T-helper 1 cell treated with Interleukin-12 subunit alpha and Interleukin-12 subunit beta and Interleukin-4 antibody, amounts not matched to agents 30 μg/mL and 1 μg/mL, for 36 hours (primary cell): ENCODE data around the gene D2HGDH.

Experiments
- H3K27ac Mint-ChIP-seq: one replicate; pipeline ENCODE4 v1.8.0; 2021; ENCODE audit warnings: mild to moderate bottlenecking, mixed read lengths
- H3K27me3 Mint-ChIP-seq: one replicate; pipeline ENCODE4 v1.8.0; 2021; ENCODE audit warnings: low read depth, mixed read lengths
- H3K36me3 Mint-ChIP-seq: one replicate; pipeline ENCODE4 v1.8.0; 2021; ENCODE audit warnings: low read depth, mixed read lengths
- H3K4me1 Mint-ChIP-seq: one replicate; pipeline ENCODE4 v1.8.0; 2021; ENCODE audit warnings: low read depth, mixed read lengths
- H3K4me3 Mint-ChIP-seq: one replicate; pipeline ENCODE4 v1.8.0; 2021; ENCODE audit warnings: mild to moderate bottlenecking, moderate library complexity, mixed read lengths
- H3K9me3 Mint-ChIP-seq: one replicate; pipeline ENCODE4 v1.8.0; 2021; ENCODE audit warnings: mixed read lengths

D2HGDH gene

GRCh38 chr2:241734467-241735208 is at the start of gene D2HGDH:
D2HGDH (plus strand) TSS chr2:241734630; CDS start chr2:241735225, 595 bp downstream.
- Mint-ChIP-seq H3K9me3 (no peaks in the 10 kb centered on the region), H3K36me3 (peaks cover 4% of the 10 kb centered on the region), H3K27me3 (no peaks in the 10 kb centered on the region), H3K27ac (no peak within 1 kb of the TSS), H3K4me1 (peaks cover 35% of the 10 kb centered on the region), H3K4me3 (peak within 1 kb of the TSS; percentile 61)

DNA sequence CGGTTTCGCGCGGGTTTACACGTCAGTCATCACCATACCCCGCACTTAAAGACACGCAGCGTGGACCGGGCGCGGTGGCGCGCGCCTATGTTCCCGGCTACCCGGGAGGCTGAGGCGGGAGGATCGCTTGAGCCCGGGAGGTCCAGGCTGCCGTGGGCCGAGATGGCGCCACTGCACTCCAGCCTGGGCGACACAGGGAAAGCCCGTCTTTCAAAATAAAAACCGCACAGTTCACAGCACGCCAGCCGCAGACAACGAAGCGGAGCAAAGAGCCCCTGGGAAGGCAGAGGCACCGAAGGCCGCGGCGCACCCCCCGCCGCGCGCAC is 48.1 kb upstream of the D2HGDH start:
- peak overlapping the region; percentile 75 for H3K27ac Mint-ChIP-seq
- no peaks in the 10 kb centered on the region for H3K9me3 Mint-ChIP-seq
- peaks cover 27% of the 10 kb centered on the region for H3K4me1 Mint-ChIP-seq
- H3K36me3 Mint-ChIP-seq, result peaks cover 17% of the 10 kb centered on the region
- H3K4me3 Mint-ChIP-seq, result peak overlapping the region; percentile 89
- no peaks in the 10 kb centered on the region for H3K27me3 Mint-ChIP-seq

- H3K4me1 Mint-ChIP-seq, result peaks cover 27% of the 10 kb centered on the region
Measured at GRCh38 chr2:241686650-241687425, 47.6 kb upstream of the D2HGDH start, which contains the start of gene DTYMK. DTYMK (minus strand) TSS chr2:241686815; CDS start chr2:241686783, 32 bp downstream.

DNA sequence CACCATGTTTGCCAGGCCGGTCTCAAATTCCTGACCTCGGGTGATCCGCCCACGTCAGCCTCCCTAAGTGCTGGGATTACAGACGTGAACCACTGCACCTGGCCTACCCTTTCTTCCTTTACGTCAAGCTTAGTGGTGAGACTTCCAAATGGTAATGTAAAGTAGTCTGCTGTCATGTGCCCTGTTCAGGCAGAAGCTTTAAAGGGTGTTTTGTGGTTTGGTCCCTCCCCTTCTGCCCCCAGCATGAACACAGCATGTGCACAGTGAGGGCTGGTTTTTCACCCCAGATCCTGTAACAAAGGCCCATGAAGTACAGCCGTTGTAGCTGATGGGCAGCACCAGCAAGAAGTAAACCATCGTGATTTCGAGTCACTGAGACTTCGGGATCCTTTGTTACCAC is 45.1 kb upstream of the D2HGDH start:
- no peak overlapping the region for H3K27ac Mint-ChIP-seq
- H3K4me1 Mint-ChIP-seq, result peaks cover 25% of the 10 kb centered on the region
- peaks cover 9% of the 10 kb centered on the region for H3K36me3 Mint-ChIP-seq
- H3K27me3 Mint-ChIP-seq, result no peaks in the 10 kb centered on the region
- no peaks in the 10 kb centered on the region for H3K9me3 Mint-ChIP-seq
- peak overlapping the region; percentile 44 for H3K4me3 Mint-ChIP-seq

More at GRCh38 chr2:241686650-241687425, 47.6 kb upstream of the D2HGDH start, which contains the start of gene DTYMK:
- H3K36me3 Mint-ChIP-seq, result peaks cover 12% of the 10 kb centered on the region
- H3K27me3 Mint-ChIP-seq, result no peaks in the 10 kb centered on the region
- peak within 1 kb of the TSS; percentile 89 for H3K4me3 Mint-ChIP-seq
- peak within 1 kb of the TSS; percentile 94 for H3K27ac Mint-ChIP-seq
- no peaks in the 10 kb centered on the region for H3K9me3 Mint-ChIP-seq

- no peak overlapping the region for H3K27ac Mint-ChIP-seq
- no peaks in the 10 kb centered on the region for H3K27me3 Mint-ChIP-seq
- H3K4me3 Mint-ChIP-seq, result no peak overlapping the region
- no peaks in the 10 kb centered on the region for H3K9me3 Mint-ChIP-seq
- peaks cover 21% of the 10 kb centered on the region for H3K4me1 Mint-ChIP-seq
- peaks cover 8% of the 10 kb centered on the region for H3K36me3 Mint-ChIP-seq
Measured at GRCh38 chr2:241690202-241690717, 44.2 kb upstream of the D2HGDH start.

DNA sequence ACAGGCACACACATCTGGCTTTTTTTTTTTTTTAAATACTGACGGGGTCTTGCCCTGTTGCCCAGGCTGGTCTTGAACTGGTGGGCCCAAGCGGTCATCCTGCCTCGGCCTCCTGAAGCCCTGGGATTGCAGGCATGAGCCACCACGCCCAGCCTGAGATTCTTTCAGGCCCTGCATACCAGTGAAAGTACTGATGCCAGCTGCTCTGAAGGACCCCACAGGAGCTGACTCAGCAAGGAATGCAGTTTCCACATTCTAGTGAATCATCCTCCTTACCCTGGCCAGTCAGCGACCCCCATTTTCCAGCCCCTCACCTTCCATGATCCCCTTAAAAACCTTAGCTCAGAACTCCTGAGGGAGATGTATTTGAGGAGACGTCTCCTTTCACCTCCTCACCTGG is 42.0 kb upstream of the D2HGDH start:
- H3K36me3 Mint-ChIP-seq, result peaks cover 7% of the 10 kb centered on the region
- no peak overlapping the region for H3K27ac Mint-ChIP-seq
- H3K9me3 Mint-ChIP-seq, result no peaks in the 10 kb centered on the region
- no peaks in the 10 kb centered on the region for H3K27me3 Mint-ChIP-seq
- H3K4me1 Mint-ChIP-seq, result peaks cover 12% of the 10 kb centered on the region
- no peak overlapping the region for H3K4me3 Mint-ChIP-seq

- H3K4me3 Mint-ChIP-seq, result no peak overlapping the region
- H3K27ac Mint-ChIP-seq, result no peak overlapping the region
- H3K9me3 Mint-ChIP-seq, result no peaks in the 10 kb centered on the region
- H3K36me3 Mint-ChIP-seq, result peaks cover 5% of the 10 kb centered on the region
- H3K4me1 Mint-ChIP-seq, result peaks cover 3% of the 10 kb centered on the region
- no peaks in the 10 kb centered on the region for H3K27me3 Mint-ChIP-seq
Measured at GRCh38 chr2:241695651-241696050, 38.8 kb upstream of the D2HGDH start.

DNA sequence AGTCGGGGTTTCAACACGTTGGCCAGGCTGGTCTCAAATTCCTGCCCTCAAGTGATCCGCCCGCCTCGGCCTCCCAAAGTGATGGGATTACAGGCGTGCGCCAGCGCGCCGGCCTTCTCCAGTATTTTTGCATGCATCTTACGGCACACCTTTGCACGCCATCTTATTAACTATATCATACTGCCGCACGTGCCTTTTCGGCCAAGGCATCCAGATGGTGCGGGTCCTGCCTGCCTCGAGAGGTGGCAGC is 33.4 kb upstream of the D2HGDH start:
- Mint-ChIP-seq H3K36me3 (peaks cover 11% of the 10 kb centered on the region), H3K27ac (peak overlapping the region; percentile 75), H3K4me1 (peaks cover 10% of the 10 kb centered on the region), H3K9me3 (peaks cover 2% of the 10 kb centered on the region), H3K4me3 (peak overlapping the region; percentile 80), H3K27me3 (no peaks in the 10 kb centered on the region)

DNA sequence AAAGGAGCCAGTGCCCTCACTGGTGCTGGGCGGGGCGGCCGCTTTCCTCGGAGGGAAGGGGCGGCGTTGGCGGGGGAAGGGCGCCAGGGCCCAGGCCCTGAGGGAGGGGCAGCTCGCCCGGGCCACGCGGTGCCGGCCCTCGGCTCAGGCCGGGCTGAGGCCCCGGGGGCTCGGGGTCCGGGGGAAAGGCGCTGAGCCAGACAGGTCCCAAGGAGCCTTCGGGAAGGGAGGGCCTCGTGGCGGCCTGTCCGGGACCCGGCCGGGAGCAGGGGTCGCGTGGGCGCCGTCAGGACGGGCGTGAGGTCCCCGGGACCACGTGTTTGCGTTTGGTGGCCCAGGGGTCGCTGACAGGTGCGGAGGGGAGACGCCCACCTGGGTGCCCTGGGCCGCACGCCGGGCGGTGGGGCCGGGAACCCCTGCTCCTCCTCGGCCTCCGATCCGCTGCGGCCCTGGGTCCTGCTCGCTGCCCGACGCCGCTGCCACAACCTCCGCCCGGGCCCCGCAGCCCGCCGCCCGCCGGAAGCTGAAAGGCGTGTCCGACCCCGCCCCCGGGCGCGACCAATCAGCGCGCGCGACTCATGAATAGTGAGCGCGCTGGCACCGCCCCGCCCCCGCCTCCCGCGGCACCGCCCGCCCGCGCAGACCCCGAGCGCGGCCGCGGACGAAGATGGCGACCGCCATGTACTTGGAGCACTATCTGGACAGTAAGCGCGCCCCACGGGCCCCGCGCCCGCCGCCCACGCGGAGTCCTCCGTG is 32.9 kb upstream of the D2HGDH start, which contains the start of gene ING5:
ING5 (plus strand) TSS at position 641 of the 756 bp plus-strand sequence; CDS start at position 668, 27 bp downstream.
- H3K4me1 Mint-ChIP-seq, result peaks cover 10% of the 10 kb centered on the region
- no peaks in the 10 kb centered on the region for H3K27me3 Mint-ChIP-seq
- H3K9me3 Mint-ChIP-seq, result peaks cover 4% of the 10 kb centered on the region
- peak within 1 kb of the TSS; percentile 75 for H3K27ac Mint-ChIP-seq
- peaks cover 14% of the 10 kb centered on the region for H3K36me3 Mint-ChIP-seq
- H3K4me3 Mint-ChIP-seq, result peak within 1 kb of the TSS; percentile 80

- Mint-ChIP-seq H3K27me3 (no peaks in the 10 kb centered on the region), H3K27ac (peak overlapping the region; percentile 65), H3K9me3 (peaks cover 6% of the 10 kb centered on the region), H3K4me3 (peak overlapping the region; percentile 79), H3K36me3 (peaks cover 18% of the 10 kb centered on the region), H3K4me1 (peaks cover 10% of the 10 kb centered on the region)
Measured at GRCh38 chr2:241702155-241703031, 32.0 kb upstream of the D2HGDH start.

DNA sequence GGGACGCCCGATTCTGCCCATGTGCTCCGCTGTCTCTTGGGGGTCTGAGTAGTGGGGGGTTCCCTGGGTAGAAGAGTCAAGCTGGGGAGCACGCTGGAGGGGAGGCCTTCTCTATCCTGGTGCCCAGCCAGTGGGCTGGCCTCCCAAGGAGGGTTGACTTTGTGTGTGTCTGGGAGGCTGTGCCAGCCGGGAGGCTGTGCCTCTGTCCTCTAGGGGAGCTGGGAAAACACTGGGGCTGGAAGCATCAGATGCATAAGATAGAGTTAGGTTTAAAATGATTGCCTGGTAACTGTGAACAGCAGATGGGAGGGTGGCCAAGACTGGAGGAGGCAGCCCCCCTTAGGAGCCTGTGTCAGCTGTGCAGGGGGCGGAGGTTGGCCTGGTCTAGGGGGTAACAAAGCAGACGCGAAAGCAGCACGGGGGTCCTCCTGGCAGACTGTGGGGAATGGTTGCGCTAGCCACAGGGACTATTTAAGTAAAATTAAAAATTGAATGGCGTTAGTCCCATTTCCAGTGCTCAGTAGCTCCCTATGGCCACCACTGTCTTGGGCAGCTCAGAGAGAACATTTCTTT is 31.3 kb upstream of the D2HGDH start:
- peaks cover 21% of the 10 kb centered on the region for H3K36me3 Mint-ChIP-seq

DNA sequence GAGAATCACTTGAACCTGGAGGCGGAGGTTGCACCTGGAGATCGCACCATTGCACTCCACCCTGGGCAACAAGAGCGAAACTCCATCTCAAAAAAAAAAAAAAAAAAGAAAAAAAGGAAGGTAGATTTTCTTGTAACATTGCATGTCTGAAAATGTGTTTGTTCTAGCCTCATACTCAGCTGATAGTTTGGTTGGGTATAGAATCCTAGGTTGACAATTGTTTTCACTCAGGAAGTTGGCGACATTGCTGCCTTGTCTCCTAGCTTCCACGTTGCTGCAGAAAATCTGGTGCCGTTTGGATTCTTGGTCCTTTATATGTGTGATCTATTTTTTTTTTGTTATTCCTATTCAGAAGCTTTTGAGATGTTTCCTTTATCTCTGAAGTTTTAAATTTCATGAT is 27.9 kb upstream of the D2HGDH start:
- Mint-ChIP-seq H3K9me3 (peaks cover 6% of the 10 kb centered on the region), H3K36me3 (peaks cover 36% of the 10 kb centered on the region), H3K27ac (no peak overlapping the region), H3K27me3 (no peaks in the 10 kb centered on the region), H3K4me1 (peaks cover 6% of the 10 kb centered on the region), H3K4me3 (no peak overlapping the region)

More for the DNA sequence above, 31.3 kb upstream of the D2HGDH start:
- peak overlapping the region; percentile 65 for H3K27ac Mint-ChIP-seq
- peak overlapping the region; percentile 79 for H3K4me3 Mint-ChIP-seq
- H3K9me3 Mint-ChIP-seq, result peaks cover 6% of the 10 kb centered on the region
- no peaks in the 10 kb centered on the region for H3K27me3 Mint-ChIP-seq
- peaks cover 10% of the 10 kb centered on the region for H3K4me1 Mint-ChIP-seq

- Mint-ChIP-seq H3K4me3 (no peak overlapping the region), H3K4me1 (no peaks in the 10 kb centered on the region), H3K27ac (no peak overlapping the region), H3K36me3 (peaks cover 32% of the 10 kb centered on the region), H3K9me3 (peaks cover 6% of the 10 kb centered on the region), H3K27me3 (no peaks in the 10 kb centered on the region)
Measured at GRCh38 chr2:241708879-241709278, 25.6 kb upstream of the D2HGDH start.
